GM18502 (cell line): ENCODE data around the gene CREB3L2.
"Not testable (repeated sequence)": the region's sequence is repeated elsewhere in the genome, so short reads cannot be mapped to it uniquely, and the experiment has no call there.

ENCODE experiments used
- ATAC-seq: cut with Tn5 transposase; IDR thresholded peaks from one replicate; pipeline ENCODE4 v1.9.1; 2021; ENCODE audit warnings: mild to moderate bottlenecking; ENCODE audit not compliant: unreplicated experiment, poor library complexity

CREB3L2 gene

GRCh38 chr7:137989590-137989989, 12.3 kb downstream of the CREB3L2 start:
- no peak for ATAC-seq

GRCh38 chr7:137989094-137989493, 12.8 kb downstream of the CREB3L2 start:
- no peak for ATAC-seq

- ATAC-seq = peak; percentile 58
Measured at GRCh38 chr7:137987968-137988367, 13.9 kb downstream of the CREB3L2 start.

- ATAC-seq = no peak
Measured at GRCh38 chr7:137987563-137987962, 14.3 kb downstream of the CREB3L2 start.

GRCh38 chr7:137987018-137987349, 14.9 kb downstream of the CREB3L2 start:
- no peak for ATAC-seq

- no peak for ATAC-seq
Measured at GRCh38 chr7:137986252-137987017, 15.5 kb downstream of the CREB3L2 start.

- ATAC-seq = peak; percentile 56
Measured at GRCh38 chr7:137985897-137986251, 16.0 kb downstream of the CREB3L2 start.

GRCh38 chr7:137985253-137985896, 16.5 kb downstream of the CREB3L2 start:
- peak; percentile 56 for ATAC-seq

- ATAC-seq = no peak
Measured at GRCh38 chr7:137984181-137985041, 17.5 kb downstream of the CREB3L2 start.

- no peak for ATAC-seq
Measured at GRCh38 chr7:137983323-137984008, 18.4 kb downstream of the CREB3L2 start.

- ATAC-seq = not testable (repeated sequence)
Measured at GRCh38 chr7:137982394-137982793, 19.5 kb downstream of the CREB3L2 start.

- ATAC-seq = peak; percentile 66
Measured at GRCh38 chr7:137981668-137982067, 20.2 kb downstream of the CREB3L2 start.

GRCh38 chr7:137981175-137981574, 20.7 kb downstream of the CREB3L2 start:
- ATAC-seq = peak; percentile 3

- ATAC-seq = no peak
Measured at GRCh38 chr7:137980308-137980707, 21.6 kb downstream of the CREB3L2 start.

- ATAC-seq = no peak
Measured at GRCh38 chr7:137978464-137979237, 23.2 kb downstream of the CREB3L2 start.

GRCh38 chr7:137977173-137977572, 24.7 kb downstream of the CREB3L2 start:
- no peak for ATAC-seq

- no peak for ATAC-seq
Measured at GRCh38 chr7:137976696-137977095, 25.2 kb downstream of the CREB3L2 start.

- no peak for ATAC-seq
Measured at GRCh38 chr7:137976232-137976631, 25.7 kb downstream of the CREB3L2 start.

GRCh38 chr7:137975768-137976167, 26.1 kb downstream of the CREB3L2 start:
- no peak for ATAC-seq

GRCh38 chr7:137975221-137975620, 26.7 kb downstream of the CREB3L2 start:
- peak; percentile 88 for ATAC-seq
